ENCODE results near the gene TRIM28. TPM values are rescaled to one million over a fixed set of nuclear protein-coding genes. Genes with fewer than 3 reads are reported as not detected.
A peak's percentile ranks its signal among the peaks of the same experiment; 100 is the strongest.

The TRIM28 gene
- total RNA-seq, 2 experiments from 2014 or later, result 475 to 483 TPM

DNA sequence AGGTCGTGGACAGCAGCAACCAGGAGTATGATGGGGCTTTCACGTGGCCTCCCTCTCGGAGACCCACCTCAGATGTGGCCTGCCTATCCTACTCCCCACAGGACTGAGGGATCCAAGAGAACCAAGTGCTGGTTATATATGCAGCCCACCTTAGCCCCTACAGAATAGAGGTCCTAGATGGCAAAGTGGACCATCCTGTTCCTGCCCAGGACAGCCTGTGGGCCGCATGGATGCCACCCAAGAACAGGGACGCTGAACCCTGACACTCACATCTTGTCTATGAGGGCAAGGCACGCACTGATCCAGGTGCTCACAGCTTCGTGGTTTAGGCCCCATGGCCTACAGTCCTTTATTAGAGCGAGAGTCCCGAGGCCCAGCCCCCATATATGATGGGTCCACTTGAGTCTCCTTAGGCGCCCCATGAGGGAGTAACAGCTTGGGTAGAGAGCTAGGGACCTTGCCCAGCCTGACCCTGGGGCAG lies 30.6 kb upstream of the TRIM28 start:
- Mint-ChIP-seq H3K27me3 (ENCODE audit: low read depth) (no peaks in the 10 kb centered on the region), H3K9me3 (no peaks in the 10 kb centered on the region), H3K27ac (peak overlapping the region; percentile 83), H3K36me3 (ENCODE audit: low read depth) (peaks cover 17% of the 10 kb centered on the region), H3K4me1 (ENCODE audit: low read depth) (peaks cover 29% of the 10 kb centered on the region), H3K4me3 (peak overlapping the region; percentile 88)
- DNase-seq, result no peak
- intact Hi-C loops (cut with micrococcal nuclease), result no loop called here
- CTCF ChIA-PET, result interaction anchor here (0.9 to 1.8 kb wide), 7 partner anchors 10 to 197 kb away, joined by 3 to 16 read pairs (median 3); partner anchors contain the start of gene CHMP2A

DNA sequence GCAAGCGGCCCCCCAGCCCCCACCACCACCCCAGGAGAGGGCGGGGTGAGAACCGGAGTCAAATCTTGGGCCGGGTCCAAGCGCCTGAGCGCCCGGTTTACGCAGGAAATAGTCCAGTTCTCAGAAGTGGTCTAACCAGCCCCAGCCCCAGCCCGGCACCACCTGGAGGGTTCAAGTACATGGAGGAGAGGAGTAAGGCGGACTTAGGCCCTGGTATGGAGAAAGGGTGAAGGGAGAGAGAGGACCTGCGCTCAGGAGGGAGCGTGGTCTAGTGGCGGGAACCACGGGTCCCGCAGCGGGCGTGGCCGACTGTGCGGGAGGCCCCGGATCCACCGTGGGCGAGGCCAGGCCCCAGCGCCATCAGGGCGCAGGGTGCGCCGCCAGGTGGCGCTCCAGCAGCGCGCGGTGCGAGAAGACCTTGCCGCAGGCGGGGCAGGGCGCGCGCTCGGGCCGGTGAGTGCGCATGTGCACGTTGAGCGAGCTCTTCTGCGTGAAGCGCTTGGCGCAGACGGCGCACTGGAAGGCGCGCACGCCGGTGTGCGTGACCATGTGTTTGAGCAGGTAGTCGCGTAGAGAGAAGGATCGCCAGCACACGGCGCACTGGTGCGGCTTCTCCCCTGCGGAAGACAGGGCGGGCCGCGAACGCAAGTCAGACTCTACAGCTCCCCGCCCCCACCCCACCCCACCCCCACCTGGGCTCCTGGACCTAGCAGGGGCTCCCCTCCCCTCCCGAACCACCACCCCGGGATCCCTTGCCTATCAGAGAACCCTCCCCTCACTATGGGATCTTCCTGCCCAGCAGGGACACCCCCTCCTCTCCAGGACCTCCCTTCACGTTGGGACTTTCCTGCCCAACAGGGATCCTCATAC lies 29.9 kb upstream of the TRIM28 start:
- Mint-ChIP-seq H3K4me3 (peak overlapping the region; percentile 88), H3K9me3 (no peaks in the 10 kb centered on the region), H3K4me1 (ENCODE audit: low read depth) (peaks cover 36% of the 10 kb centered on the region), H3K36me3 (ENCODE audit: low read depth) (peaks cover 19% of the 10 kb centered on the region), H3K27ac (peak overlapping the region; percentile 83), H3K27me3 (ENCODE audit: low read depth) (no peaks in the 10 kb centered on the region)
- CTCF ChIA-PET, result interaction anchor here (0.6 to 1.8 kb wide), 12 partner anchors 9 to 67 kb away, joined by 3 to 16 read pairs (median 4); partner anchors contain the start of genes CHMP2A and TRIM28
- intact Hi-C loops (cut with micrococcal nuclease), result loop anchor here (1.0 kb wide), 5 partner anchors 15 to 106 kb away; partner anchors contain the start of genes MZF1, UBE2M and ZNF584
- peak; percentile 96 for DNase-seq

DNA sequence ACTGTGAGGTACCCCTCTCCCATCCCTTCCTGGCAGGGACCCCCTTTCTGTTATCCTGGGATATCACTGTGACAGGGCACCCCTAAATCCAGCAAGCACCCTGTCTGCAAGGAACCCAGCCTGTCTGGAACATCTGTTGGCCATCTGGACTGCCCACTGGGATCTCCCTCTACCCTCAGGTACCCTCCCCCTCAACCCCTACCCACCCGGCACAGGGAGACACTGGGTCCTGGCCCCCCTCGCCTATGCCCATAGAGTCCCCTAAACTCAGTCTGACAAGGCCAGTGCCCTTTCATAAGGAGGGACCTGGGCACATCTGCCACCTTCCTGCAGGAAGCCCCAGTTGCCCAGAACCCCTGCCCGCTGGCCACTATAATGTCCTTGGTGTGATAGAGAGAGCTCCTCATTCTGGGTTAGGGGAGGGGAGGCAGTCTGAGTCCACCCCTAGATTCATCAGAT lies 29.3 kb upstream of the TRIM28 start:
- intact Hi-C loops (cut with micrococcal nuclease), result loop anchor here (1.0 kb wide), 5 partner anchors 15 to 106 kb away; partner anchors contain the start of genes MZF1, UBE2M and ZNF584
- no peaks in the 10 kb centered on the region for H3K27me3 Mint-ChIP-seq (ENCODE audit: low read depth)
- H3K27ac Mint-ChIP-seq, result peak overlapping the region; percentile 83
- H3K36me3 Mint-ChIP-seq (ENCODE audit: low read depth), result peaks cover 22% of the 10 kb centered on the region
- DNase-seq, result no peak
- peaks cover 38% of the 10 kb centered on the region for H3K4me1 Mint-ChIP-seq (ENCODE audit: low read depth)
- H3K4me3 Mint-ChIP-seq, result peak overlapping the region; percentile 88
- CTCF ChIA-PET, result interaction anchor here (0.6 to 1.8 kb wide), 11 partner anchors 9 to 67 kb away, joined by 3 to 16 read pairs (median 3); partner anchors contain the start of genes CHMP2A and TRIM28
- no peaks in the 10 kb centered on the region for H3K9me3 Mint-ChIP-seq

DNA sequence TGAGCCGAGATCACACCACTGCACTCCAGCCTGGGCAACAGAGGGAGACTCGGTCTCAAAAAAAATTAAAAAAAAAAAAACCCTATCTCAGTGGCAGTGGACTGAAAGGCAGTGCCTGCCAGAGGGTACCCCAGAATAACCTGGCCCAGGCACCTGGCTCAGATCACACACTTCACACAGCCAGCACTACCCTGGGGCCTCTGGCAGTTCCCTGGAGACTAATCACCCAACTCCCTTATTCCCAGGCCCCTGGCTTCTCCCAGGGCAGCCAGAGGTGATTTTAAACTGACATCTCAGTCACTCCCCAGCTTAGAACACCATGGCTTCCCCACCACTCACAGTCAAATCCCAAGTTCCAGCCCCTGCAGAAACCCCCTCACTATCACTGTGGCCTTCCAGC lies 28.6 kb upstream of the TRIM28 start:
- H3K27me3 Mint-ChIP-seq (ENCODE audit: low read depth), result no peaks in the 10 kb centered on the region
- DNase-seq, result no peak
- peaks cover 40% of the 10 kb centered on the region for H3K4me1 Mint-ChIP-seq (ENCODE audit: low read depth)
- CTCF ChIA-PET, result interaction anchor here (1.8 kb wide), 1 partner anchor 66 kb away, joined by 16 read pairs; no protein-coding TSS in a partner anchor
- no peaks in the 10 kb centered on the region for H3K9me3 Mint-ChIP-seq
- H3K36me3 Mint-ChIP-seq (ENCODE audit: low read depth), result peaks cover 23% of the 10 kb centered on the region
- intact Hi-C loops (cut with micrococcal nuclease), result no loop called here
- peak overlapping the region; percentile 13 for H3K27ac Mint-ChIP-seq
- H3K4me3 Mint-ChIP-seq, result peak overlapping the region; percentile 88

DNA sequence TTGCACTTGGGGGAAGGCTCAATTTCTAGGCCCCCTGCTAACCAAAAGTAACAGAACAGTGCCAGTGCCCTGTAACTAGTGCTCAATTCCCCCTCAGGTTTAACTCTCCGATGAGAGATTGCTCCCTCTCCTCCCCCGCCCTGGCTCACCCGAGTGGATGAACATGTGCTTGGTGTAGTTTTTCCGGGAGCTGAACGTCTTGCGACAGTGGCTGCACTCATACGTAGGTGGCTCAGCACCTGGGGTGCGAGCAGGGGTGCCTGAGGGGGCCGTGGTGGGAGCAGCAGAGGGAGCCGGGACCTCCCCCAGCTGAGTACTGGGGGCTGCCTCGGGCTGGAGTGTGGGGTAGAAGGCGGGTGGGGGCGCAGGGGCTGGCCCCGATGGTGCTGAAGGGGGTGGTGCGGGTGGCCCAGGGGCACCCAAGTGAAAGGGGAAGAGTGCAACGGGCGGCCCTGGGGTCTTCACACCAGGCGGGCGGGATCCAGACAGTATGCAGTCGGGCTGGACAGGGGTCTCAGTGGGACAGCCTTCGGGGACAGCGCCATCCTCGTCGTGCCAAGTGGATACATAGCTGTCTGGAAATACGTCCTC lies 27.5 kb upstream of the TRIM28 start:
- H3K27ac Mint-ChIP-seq, result no peak overlapping the region
- CTCF ChIA-PET, result interaction anchor here (0.6 to 6.4 kb wide), 3 partner anchors 38 to 65 kb away, joined by 3 to 52 read pairs (median 3); partner anchors contain the start of gene CHMP2A

DNA sequence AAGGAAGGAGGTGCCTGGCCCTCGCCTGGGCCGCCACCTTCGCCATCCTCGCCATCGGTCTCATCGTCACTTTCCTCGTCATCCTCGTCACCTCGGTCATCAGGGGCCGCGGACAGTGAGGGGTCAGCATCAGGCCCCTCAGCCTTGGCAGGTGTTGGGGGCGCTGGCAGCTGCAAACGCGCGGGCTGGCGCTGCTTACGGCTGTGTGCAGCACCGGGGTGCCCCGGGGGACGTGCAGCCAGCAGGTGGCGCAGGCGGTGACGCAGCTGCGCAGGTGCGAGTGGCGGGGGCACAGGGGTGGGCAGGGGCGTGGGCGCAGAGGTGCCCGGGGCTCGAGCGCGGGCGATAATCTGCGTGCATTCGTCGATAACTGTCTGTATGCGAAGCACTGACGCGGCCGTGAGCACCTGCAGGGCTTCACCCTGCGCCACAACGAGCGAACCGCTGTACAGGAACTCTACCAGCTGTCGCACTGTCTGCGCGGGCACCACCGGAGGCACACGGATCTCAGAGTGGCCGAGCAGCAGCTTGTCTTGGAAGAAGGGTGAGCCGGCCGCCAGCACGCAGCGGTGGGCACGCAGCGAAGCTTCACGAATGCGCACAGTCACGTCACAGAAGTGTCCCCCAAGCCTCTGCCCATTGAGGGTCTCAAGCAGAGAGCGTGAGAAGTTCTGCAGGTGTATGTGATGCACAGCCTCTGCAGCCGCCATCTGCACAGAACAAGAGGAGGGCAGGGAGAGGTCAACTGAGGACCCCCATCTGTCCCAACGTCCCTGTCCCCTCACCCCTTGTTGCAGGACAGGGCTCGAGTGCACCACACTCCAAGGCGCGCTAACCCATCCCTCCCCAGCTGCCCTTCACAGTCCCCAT lies 26.7 kb upstream of the TRIM28 start:
- H3K4me3 Mint-ChIP-seq, result no peak overlapping the region
- H3K27ac Mint-ChIP-seq, result no peak overlapping the region
- peaks cover 23% of the 10 kb centered on the region for H3K36me3 Mint-ChIP-seq (ENCODE audit: low read depth)
- H3K4me1 Mint-ChIP-seq (ENCODE audit: low read depth), result peaks cover 47% of the 10 kb centered on the region
- H3K27me3 Mint-ChIP-seq (ENCODE audit: low read depth), result no peaks in the 10 kb centered on the region
- CTCF ChIA-PET, result interaction anchor here (0.6 to 6.4 kb wide), 4 partner anchors 37 to 64 kb away, joined by 3 to 52 read pairs (median 4); partner anchors contain the start of gene CHMP2A
- no peak for DNase-seq
- intact Hi-C loops (cut with micrococcal nuclease), result no loop called here
- H3K9me3 Mint-ChIP-seq, result no peaks in the 10 kb centered on the region

More for the DNA sequence above, 27.5 kb upstream of the TRIM28 start:
- Mint-ChIP-seq H3K4me1 (ENCODE audit: low read depth) (peaks cover 46% of the 10 kb centered on the region), H3K9me3 (no peaks in the 10 kb centered on the region), H3K36me3 (ENCODE audit: low read depth) (peaks cover 23% of the 10 kb centered on the region), H3K4me3 (peak overlapping the region; percentile 88), H3K27me3 (ENCODE audit: low read depth) (no peaks in the 10 kb centered on the region)
- intact Hi-C loops (cut with micrococcal nuclease), result no loop called here
- no peak for DNase-seq

DNA sequence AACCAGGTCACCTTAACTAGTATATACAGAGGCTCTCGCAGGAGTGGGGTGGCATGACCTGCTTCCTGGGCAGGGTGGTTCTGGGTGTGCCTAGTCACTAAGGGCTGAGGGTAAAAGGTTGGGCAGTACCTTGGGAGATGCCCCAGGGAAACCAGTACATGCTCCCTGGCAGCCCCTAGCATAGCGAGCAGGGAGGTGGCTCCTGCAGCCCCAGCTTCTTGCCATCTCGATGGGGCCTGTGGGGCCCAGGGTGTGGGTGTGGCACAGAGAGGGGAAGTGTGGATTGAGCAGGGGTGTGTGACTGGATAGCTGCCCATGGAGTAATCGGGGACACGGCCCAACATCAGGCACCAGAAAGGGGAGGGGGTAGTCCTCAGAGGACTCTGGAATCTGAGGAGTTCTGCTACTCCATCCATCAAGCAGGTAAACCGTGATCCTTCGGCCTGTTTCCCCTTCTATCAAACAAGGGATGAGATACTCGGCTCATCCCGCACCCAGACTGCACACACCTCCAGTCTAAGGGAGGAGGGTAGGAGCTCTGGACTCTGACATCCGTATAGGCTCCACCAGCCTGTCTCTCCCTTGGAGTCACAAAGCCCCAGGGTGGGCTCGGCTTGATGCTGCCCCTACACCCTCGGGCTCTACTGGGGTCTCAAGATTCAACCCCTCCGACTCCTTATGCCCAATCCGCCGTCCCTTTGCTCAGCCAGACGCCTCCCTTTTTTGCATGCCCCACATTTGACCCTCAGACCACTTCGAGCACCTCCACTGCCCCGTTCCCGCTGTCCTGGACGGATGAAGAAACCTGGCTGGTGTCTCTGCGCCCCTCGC lies 25.4 kb upstream of the TRIM28 start:
- Mint-ChIP-seq H3K9me3 (no peaks in the 10 kb centered on the region), H3K4me1 (ENCODE audit: low read depth) (peaks cover 42% of the 10 kb centered on the region), H3K36me3 (ENCODE audit: low read depth) (peaks cover 23% of the 10 kb centered on the region), H3K27me3 (ENCODE audit: low read depth) (no peaks in the 10 kb centered on the region), H3K4me3 (peak overlapping the region; percentile 93), H3K27ac (peak overlapping the region; percentile 98)
- DNase-seq, result no peak
- CTCF ChIA-PET, result interaction anchor here (1.0 to 6.4 kb wide), 9 partner anchors 10 to 63 kb away, joined by 3 to 52 read pairs (median 4); partner anchors contain the start of genes CHMP2A and TRIM28
- intact Hi-C loops (cut with micrococcal nuclease), result loop anchor here (1.0 kb wide), 10 partner anchors 26 to 336 kb away; partner anchors contain the start of genes CHMP2A, MZF1, TRIM28 and ZNF324

DNA sequence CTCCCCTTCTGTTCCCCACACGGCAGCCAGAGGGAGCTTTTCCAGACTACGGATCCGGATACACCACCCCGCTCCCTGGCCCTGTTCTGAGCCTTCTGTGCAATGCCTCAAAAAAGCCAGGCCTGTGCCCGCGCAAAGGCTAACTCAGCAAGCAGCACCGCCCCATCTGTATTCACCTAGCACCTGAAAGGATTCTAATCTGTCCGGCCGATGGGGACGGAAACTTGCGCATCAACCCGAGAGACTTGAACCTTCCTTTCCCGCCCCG lies 24.8 kb upstream of the TRIM28 start:
- Mint-ChIP-seq H3K27me3 (ENCODE audit: low read depth) (no peaks in the 10 kb centered on the region), H3K9me3 (no peaks in the 10 kb centered on the region), H3K4me1 (ENCODE audit: low read depth) (peaks cover 40% of the 10 kb centered on the region), H3K4me3 (peak overlapping the region; percentile 93), H3K36me3 (ENCODE audit: low read depth) (peaks cover 23% of the 10 kb centered on the region), H3K27ac (peak overlapping the region; percentile 98)
- CTCF ChIA-PET, result interaction anchor here (1.0 to 6.4 kb wide), 9 partner anchors 10 to 62 kb away, joined by 3 to 52 read pairs (median 5); partner anchors contain the start of genes CHMP2A and TRIM28
- intact Hi-C loops (cut with micrococcal nuclease), result loop anchor here (1.0 kb wide), 10 partner anchors 25 to 337 kb away; partner anchors contain the start of genes CHMP2A, MZF1, TRIM28 and ZNF324
- peak; percentile 77 for DNase-seq

DNA sequence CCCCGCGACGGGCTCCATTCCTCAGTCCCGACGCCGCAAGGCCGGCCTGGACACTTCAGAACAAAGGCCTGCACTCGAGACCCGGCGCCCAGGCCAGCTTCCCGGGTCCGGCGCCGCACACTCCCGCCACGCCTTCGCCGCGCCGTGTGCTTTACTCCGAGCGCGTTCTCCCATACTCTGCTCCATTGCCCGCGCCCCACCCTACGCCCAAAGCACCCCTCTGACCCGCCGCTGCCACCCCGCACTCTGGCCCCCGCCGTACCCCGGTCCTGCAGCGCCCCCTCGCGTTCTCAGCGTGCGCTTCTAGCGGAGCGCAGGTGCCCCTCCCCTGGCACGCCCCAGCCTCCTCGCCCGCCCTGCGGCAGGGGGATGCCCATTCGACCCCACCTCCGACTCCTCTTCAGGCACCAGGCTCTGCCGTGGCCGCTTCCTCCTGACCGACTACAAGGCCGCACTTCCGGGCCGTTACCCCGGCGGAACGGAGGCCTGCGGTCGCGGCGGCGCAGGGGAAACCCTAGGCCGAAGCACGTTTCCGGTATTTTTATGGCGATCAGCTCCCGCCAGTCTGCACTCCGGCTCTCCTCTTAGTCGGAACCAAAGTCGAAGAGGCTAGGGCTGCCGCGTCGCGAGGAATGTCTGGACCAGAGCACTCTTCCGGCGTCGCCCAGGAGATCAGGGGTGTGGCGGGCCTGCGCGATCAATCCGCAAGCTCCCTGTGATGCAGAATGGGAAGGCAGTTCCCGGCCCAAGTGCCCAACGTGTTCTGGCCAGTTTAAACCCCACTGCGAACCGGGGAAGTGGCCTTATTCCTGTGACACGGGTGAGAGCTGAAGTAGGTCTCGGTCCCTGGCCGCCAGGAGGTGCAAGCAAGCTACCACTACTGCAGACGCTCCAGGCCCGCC lies 24.3 kb upstream of the TRIM28 start, which contains the start of gene ZBTB45:
ZBTB45 (minus strand) TSS at position 456 of the 902 bp plus-strand sequence. CDS start 2,137 bp downstream, outside the sequence.
- intact Hi-C loops (cut with micrococcal nuclease), result loop anchor here (1.0 kb wide), 10 partner anchors 25 to 337 kb away; partner anchors contain the start of genes CHMP2A, MZF1, TRIM28 and ZNF324
- CTCF ChIA-PET, result interaction anchor here (0.6 to 6.4 kb wide), 22 partner anchors 9 to 292 kb away, joined by 3 to 52 read pairs (median 4); partner anchors contain the start of genes CHMP2A, TRIM28 and ZNF544
- DNase-seq, result peak; percentile 94
- H3K27me3 Mint-ChIP-seq (ENCODE audit: low read depth), result no peaks in the 10 kb centered on the region
- H3K4me1 Mint-ChIP-seq (ENCODE audit: low read depth), result peaks cover 38% of the 10 kb centered on the region
- peak within 1 kb of the TSS; percentile 98 for H3K27ac Mint-ChIP-seq
- H3K36me3 Mint-ChIP-seq (ENCODE audit: low read depth), result peaks cover 23% of the 10 kb centered on the region
- H3K9me3 Mint-ChIP-seq, result no peaks in the 10 kb centered on the region
- peak within 1 kb of the TSS; percentile 93 for H3K4me3 Mint-ChIP-seq

DNA sequence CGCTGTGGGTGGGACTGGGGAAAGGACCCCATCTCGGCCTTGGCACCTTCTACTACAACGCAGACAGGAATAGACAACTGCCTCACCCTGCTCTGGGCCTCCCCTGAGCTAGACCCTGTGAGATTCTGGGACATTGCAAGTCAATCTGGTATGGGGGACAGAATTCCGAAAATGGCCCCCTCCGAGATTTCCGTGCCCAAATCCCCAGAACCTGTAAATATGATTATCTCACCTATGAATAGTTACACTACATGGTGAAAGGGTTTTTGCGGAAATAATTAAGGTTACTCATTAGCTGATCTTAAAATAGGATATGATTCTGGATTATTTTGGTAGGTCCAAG lies 23.6 kb upstream of the TRIM28 start:
- intact Hi-C loops (cut with micrococcal nuclease), result no loop called here
- no peak for DNase-seq
- CTCF ChIA-PET, result interaction anchor here (0.6 to 6.4 kb wide), 20 partner anchors 9 to 292 kb away, joined by 3 to 52 read pairs (median 5); partner anchors contain the start of genes CHMP2A, TRIM28 and ZNF544
- Mint-ChIP-seq H3K27me3 (ENCODE audit: low read depth) (no peaks in the 10 kb centered on the region), H3K4me3 (peak overlapping the region; percentile 93), H3K27ac (peak overlapping the region; percentile 98), H3K4me1 (ENCODE audit: low read depth) (peaks cover 34% of the 10 kb centered on the region), H3K36me3 (ENCODE audit: low read depth) (peaks cover 19% of the 10 kb centered on the region), H3K9me3 (no peaks in the 10 kb centered on the region)

Measured in activated naive CD4-positive, alpha-beta T cell treated with anti-CD3 and anti-CD28 coated beads for 36 hours (primary cell).